ENCODE results near the gene ZP3. TPM values are rescaled to one million over a fixed set of nuclear protein-coding genes. Genes with fewer than 3 reads are reported as not detected.
"Not testable (repeated sequence)": the region's sequence is repeated elsewhere in the genome, so short reads cannot be mapped to it uniquely, and the experiment has no call there.

Gene ZP3
- total RNA-seq, 1 experiment from 2014 or later, result 23.3 TPM

DNA sequence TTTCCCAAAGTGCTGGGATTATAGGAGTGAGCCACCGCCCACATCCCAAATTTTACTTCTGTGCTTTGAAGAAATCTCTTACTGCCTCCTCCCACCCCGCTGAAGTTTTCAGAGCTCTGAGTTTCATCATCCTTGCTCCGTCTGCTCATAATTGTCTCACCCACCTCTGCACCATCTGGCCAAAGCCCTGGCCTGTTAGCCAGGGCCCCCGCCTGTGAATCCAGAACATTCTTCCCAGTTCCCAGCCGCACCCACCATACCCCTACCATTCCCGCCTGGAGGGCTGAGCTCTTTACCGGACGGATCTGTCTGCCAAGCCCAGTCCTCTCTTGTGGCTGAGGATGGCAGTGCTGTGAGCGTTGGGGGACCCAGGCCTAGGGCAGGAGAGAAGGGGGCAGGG lies 29.8 kb upstream of the ZP3 start:
- intact Hi-C loops (cut with micrococcal nuclease; ENCODE audit: unreplicated experiment) (no loop called here), in situ Hi-C loops (cut with HindIII; ENCODE audit: low pct_unique_long_range_greater_than_20kb, low sequenced_read_pairs) (no loop called here)
- DNase-seq (ENCODE audit: low read depth, low spot score) (no peak), ATAC-seq (no peak)
- TF ChIP-seq SIN3A (IDR thresholded peaks at IDR 0.05; ENCODE audit: borderline replicate concordance, insufficient read depth, low read depth, low read length), result no peak
- TF ChIP-seq POLR2AphosphoS5 (IDR thresholded peaks at IDR 0.05; ENCODE audit: low read depth, low read length), result no peak
- no peak for TF ChIP-seq TCF7L2 (IDR thresholded peaks at IDR 0.05; ENCODE audit: low read depth, low read length)
- TF ChIP-seq, protein P1, sequence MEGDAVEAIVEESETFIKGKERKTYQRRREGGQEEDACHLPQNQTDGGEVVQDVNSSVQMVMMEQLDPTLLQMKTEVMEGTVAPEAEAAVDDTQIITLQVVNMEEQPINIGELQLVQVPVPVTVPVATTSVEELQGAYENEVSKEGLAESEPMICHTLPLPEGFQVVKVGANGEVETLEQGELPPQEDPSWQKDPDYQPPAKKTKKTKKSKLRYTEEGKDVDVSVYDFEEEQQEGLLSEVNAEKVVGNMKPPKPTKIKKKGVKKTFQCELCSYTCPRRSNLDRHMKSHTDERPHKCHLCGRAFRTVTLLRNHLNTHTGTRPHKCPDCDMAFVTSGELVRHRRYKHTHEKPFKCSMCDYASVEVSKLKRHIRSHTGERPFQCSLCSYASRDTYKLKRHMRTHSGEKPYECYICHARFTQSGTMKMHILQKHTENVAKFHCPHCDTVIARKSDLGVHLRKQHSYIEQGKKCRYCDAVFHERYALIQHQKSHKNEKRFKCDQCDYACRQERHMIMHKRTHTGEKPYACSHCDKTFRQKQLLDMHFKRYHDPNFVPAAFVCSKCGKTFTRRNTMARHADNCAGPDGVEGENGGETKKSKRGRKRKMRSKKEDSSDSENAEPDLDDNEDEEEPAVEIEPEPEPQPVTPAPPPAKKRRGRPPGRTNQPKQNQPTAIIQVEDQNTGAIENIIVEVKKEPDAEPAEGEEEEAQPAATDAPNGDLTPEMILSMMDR (IDR thresholded peaks at IDR 0.05), result no peak
- TF ChIP-seq, protein P2, sequence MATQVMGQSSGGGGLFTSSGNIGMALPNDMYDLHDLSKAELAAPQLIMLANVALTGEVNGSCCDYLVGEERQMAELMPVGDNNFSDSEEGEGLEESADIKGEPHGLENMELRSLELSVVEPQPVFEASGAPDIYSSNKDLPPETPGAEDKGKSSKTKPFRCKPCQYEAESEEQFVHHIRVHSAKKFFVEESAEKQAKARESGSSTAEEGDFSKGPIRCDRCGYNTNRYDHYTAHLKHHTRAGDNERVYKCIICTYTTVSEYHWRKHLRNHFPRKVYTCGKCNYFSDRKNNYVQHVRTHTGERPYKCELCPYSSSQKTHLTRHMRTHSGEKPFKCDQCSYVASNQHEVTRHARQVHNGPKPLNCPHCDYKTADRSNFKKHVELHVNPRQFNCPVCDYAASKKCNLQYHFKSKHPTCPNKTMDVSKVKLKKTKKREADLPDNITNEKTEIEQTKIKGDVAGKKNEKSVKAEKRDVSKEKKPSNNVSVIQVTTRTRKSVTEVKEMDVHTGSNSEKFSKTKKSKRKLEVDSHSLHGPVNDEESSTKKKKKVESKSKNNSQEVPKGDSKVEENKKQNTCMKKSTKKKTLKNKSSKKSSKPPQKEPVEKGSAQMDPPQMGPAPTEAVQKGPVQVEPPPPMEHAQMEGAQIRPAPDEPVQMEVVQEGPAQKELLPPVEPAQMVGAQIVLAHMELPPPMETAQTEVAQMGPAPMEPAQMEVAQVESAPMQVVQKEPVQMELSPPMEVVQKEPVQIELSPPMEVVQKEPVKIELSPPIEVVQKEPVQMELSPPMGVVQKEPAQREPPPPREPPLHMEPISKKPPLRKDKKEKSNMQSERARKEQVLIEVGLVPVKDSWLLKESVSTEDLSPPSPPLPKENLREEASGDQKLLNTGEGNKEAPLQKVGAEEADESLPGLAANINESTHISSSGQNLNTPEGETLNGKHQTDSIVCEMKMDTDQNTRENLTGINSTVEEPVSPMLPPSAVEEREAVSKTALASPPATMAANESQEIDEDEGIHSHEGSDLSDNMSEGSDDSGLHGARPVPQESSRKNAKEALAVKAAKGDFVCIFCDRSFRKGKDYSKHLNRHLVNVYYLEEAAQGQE (IDR thresholded peaks at IDR 0.05; ENCODE audit: insufficient read depth in 1 of 2, low read depth in 2 of 2, low read length in 1 of 2), result no peak
- Histone ChIP-seq H3K36me3 (ENCODE audit: control insufficient read depth, insufficient read depth, low read length) (no peaks in the 10 kb centered on the region), H3K27ac (ENCODE audit: low read length) (peak overlapping the region; percentile 50; the same call in 1 of the 2 replicates), H3K4me3 (ENCODE audit: low read depth in 2 of 2, low read length in 2 of 2) (no peak overlapping the region), H3K27me3 (ENCODE audit: control insufficient read depth, insufficient read depth, low read length) (no peaks in the 10 kb centered on the region), H3K9me3 (ENCODE audit: control insufficient read depth, insufficient read depth, low read depth, low read length) (no peaks in the 10 kb centered on the region), H3K4me1 (ENCODE audit: control insufficient read depth, insufficient read depth, low read length) (peaks cover 5% of the 10 kb centered on the region; the same call in 1 of the 2 replicates)
- POLR2A ChIA-PET, result no interaction called here
- no TSS peak for BruUV-seq (replicated peaks)
- CTCF ChIA-PET, result no interaction called here

DNA sequence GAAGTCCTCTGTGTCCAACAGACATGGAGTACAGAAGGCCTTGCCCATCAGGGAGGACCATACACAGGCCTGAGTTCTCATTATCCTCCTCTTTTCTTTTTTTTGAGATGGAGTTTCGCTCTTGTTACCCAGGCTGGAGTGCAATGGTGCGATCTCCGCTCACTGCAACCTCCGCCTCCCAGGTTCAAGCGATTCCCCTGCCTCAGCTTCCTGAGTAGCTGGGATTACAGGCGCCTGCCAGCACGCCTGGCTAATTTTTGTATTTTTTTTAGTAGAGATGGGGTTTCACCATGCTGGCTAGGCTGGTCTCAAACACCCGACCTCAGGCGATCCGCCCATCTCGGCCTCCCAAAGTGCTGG lies 29.2 kb upstream of the ZP3 start:
- intact Hi-C loops (cut with micrococcal nuclease; ENCODE audit: unreplicated experiment); H3K27me3 ChIP-seq (ENCODE audit: control insufficient read depth, insufficient read depth, low read length); H3K4me3 ChIP-seq (ENCODE audit: low read depth in 2 of 2, low read length in 2 of 2); POLR2A ChIA-PET; ATAC-seq; in situ Hi-C loops (cut with HindIII; ENCODE audit: low pct_unique_long_range_greater_than_20kb, low sequenced_read_pairs); H3K36me3 ChIP-seq (ENCODE audit: control insufficient read depth, insufficient read depth, low read length); CTCF ChIA-PET; H3K4me1 ChIP-seq (ENCODE audit: control insufficient read depth, insufficient read depth, low read length); BruUV-seq (replicated peaks); H3K9me3 ChIP-seq (ENCODE audit: control insufficient read depth, insufficient read depth, low read depth, low read length); DNase-seq (ENCODE audit: low read depth, low spot score): not testable (repeated sequence)
- peak overlapping the region; percentile 50; the same call in 1 of the 2 replicates for H3K27ac ChIP-seq (ENCODE audit: low read length)

DNA sequence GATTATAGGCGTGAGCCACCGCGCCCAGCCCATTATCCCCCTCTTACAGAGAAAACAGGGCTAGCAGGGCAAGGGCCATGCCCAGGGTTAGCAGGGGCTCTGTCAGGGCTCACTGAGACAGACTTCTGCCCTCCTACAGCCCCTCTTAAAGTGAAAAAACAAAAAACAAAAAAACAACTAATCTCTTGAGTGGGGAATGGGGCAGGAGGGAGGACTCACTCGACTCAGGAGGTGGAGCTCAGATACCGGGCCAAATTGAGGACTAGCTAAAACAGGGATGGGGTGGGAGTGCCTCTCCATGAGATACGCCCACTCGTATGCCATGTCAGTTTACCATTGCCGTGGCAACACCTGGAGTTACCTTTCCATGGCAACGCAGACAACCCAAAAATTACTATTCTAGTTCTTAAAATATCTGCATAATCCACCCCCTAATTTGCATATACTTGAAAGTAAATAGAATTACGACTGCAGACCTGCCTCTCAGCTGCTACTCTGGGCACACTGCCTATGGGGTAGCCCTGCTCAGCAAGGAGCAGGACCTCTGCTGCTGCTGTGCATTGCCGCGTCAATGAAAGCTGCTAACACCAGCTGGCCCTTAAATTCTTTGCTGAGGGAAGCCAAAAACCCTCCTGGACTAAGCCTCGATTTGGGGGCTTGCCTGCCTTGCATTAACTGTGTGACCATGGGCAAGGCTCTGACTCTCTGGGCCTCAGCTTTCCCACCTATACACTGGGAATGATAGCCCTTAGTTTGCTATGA lies 28.6 kb upstream of the ZP3 start:
- peak overlapping the region; percentile 52; the same call in 1 of the 2 replicates for H3K27ac ChIP-seq (ENCODE audit: low read length)
- H3K9me3 ChIP-seq (ENCODE audit: control insufficient read depth, insufficient read depth, low read depth, low read length), result no peaks in the 10 kb centered on the region
- DNase-seq (ENCODE audit: low read depth, low spot score) (no peak), ATAC-seq (no peak)
- ChIA-PET CTCF (no interaction called here), POLR2A (no interaction called here)
- in situ Hi-C loops (cut with HindIII; ENCODE audit: low pct_unique_long_range_greater_than_20kb, low sequenced_read_pairs) (no loop called here), intact Hi-C loops (cut with micrococcal nuclease; ENCODE audit: unreplicated experiment) (no loop called here)
- H3K4me1 ChIP-seq (ENCODE audit: control insufficient read depth, insufficient read depth, low read length), result peaks cover 5% of the 10 kb centered on the region; the same call in 1 of the 2 replicates
- TF ChIP-seq, protein P2 (IDR thresholded peaks at IDR 0.05; ENCODE audit: insufficient read depth in 1 of 2, low read depth in 2 of 2, low read length in 1 of 2), result no peak
- no peak for TF ChIP-seq TCF7L2 (IDR thresholded peaks at IDR 0.05; ENCODE audit: low read depth, low read length)
- TF ChIP-seq, protein P1 (IDR thresholded peaks at IDR 0.05), result no peak
- TF ChIP-seq SIN3A (IDR thresholded peaks at IDR 0.05; ENCODE audit: borderline replicate concordance, insufficient read depth, low read depth, low read length), result no peak
- TF ChIP-seq POLR2AphosphoS5 (IDR thresholded peaks at IDR 0.05; ENCODE audit: low read depth, low read length), result no peak
- H3K4me3 ChIP-seq (ENCODE audit: low read depth in 2 of 2, low read length in 2 of 2), result no peak overlapping the region
- H3K27me3 ChIP-seq (ENCODE audit: control insufficient read depth, insufficient read depth, low read length), result no peaks in the 10 kb centered on the region
- H3K36me3 ChIP-seq (ENCODE audit: control insufficient read depth, insufficient read depth, low read length), result no peaks in the 10 kb centered on the region
- no TSS peak for BruUV-seq (replicated peaks)
